Measurements from ENCODE around the gene XYLT2.

XYLT2 gene

GRCh38 chr17:50381920-50382319, 36.0 kb downstream of the XYLT2 start:
- H3K27me3 ChIP-seq, result no peaks in the 10 kb centered on the region
- no peak overlapping the region for H3K27ac ChIP-seq
- H3K9me3 ChIP-seq, result no peaks in the 10 kb centered on the region
- H3K36me3 ChIP-seq, result peaks cover 83% of the 10 kb centered on the region
- TF ChIP-seq CTCF (IDR thresholded peaks at IDR 0.05), result no peak
- H3K4me3 ChIP-seq (ENCODE audit: low read depth in 1 of 2, low read length in 1 of 2), result no peak overlapping the region
- no peaks in the 10 kb centered on the region for H3K4me1 ChIP-seq (ENCODE audit: control insufficient read depth in 1 of 2, insufficient read depth in 1 of 2, low read depth in 1 of 2, low read length in 1 of 2)

GRCh38 chr17:50382931-50383330, 37.0 kb downstream of the XYLT2 start:
- H3K27me3 ChIP-seq, result no peaks in the 10 kb centered on the region
- H3K36me3 ChIP-seq, result peaks cover 93% of the 10 kb centered on the region
- H3K27ac ChIP-seq, result no peak overlapping the region
- no peak overlapping the region for H3K4me3 ChIP-seq (ENCODE audit: low read depth in 1 of 2, low read length in 1 of 2)
- H3K4me1 ChIP-seq (ENCODE audit: control insufficient read depth in 1 of 2, insufficient read depth in 1 of 2, low read depth in 1 of 2, low read length in 1 of 2), result no peaks in the 10 kb centered on the region
- no peak for TF ChIP-seq CTCF (IDR thresholded peaks at IDR 0.05)
- no peaks in the 10 kb centered on the region for H3K9me3 ChIP-seq

- Histone ChIP-seq H3K36me3 (peaks cover 98% of the 10 kb centered on the region), H3K4me1 (ENCODE audit: control insufficient read depth in 1 of 2, insufficient read depth in 1 of 2, low read depth in 1 of 2, low read length in 1 of 2) (no peaks in the 10 kb centered on the region), H3K27me3 (no peaks in the 10 kb centered on the region), H3K27ac (no peak overlapping the region), H3K4me3 (ENCODE audit: low read depth in 1 of 2, low read length in 1 of 2) (no peak overlapping the region), H3K9me3 (no peaks in the 10 kb centered on the region)
- no peak for TF ChIP-seq CTCF (IDR thresholded peaks at IDR 0.05)
These were observed 40.6 kb downstream of the XYLT2 start for GRCh38 chr17:50386510-50386909.

- no peak overlapping the region for H3K4me3 ChIP-seq (ENCODE audit: low read depth in 1 of 2, low read length in 1 of 2)
- no peaks in the 10 kb centered on the region for H3K27me3 ChIP-seq
- H3K36me3 ChIP-seq, result peaks cover 98% of the 10 kb centered on the region
- H3K27ac ChIP-seq, result no peak overlapping the region
- H3K9me3 ChIP-seq, result no peaks in the 10 kb centered on the region
- TF ChIP-seq CTCF (IDR thresholded peaks at IDR 0.05), result no peak
- no peaks in the 10 kb centered on the region for H3K4me1 ChIP-seq (ENCODE audit: control insufficient read depth in 1 of 2, insufficient read depth in 1 of 2, low read depth in 1 of 2, low read length in 1 of 2)
These were observed 42.8 kb downstream of the XYLT2 start for GRCh38 chr17:50388728-50389127.

GRCh38 chr17:50389534-50389933, 43.6 kb downstream of the XYLT2 start:
- TF ChIP-seq CTCF (IDR thresholded peaks at IDR 0.05), result no peak

GRCh38 chr17:50392621-50393020, 46.7 kb downstream of the XYLT2 start:
- H3K27ac ChIP-seq, result no peak overlapping the region
- H3K9me3 ChIP-seq, result no peaks in the 10 kb centered on the region
- H3K4me1 ChIP-seq (ENCODE audit: control insufficient read depth in 1 of 2, insufficient read depth in 1 of 2, low read depth in 1 of 2, low read length in 1 of 2), result peaks cover 16 to 18% of the 10 kb centered on the region in 2 experiments
- no peak for TF ChIP-seq CTCF (IDR thresholded peaks at IDR 0.05)
- H3K36me3 ChIP-seq, result peaks cover 70% of the 10 kb centered on the region
- H3K27me3 ChIP-seq, result no peaks in the 10 kb centered on the region
- no peak overlapping the region for H3K4me3 ChIP-seq (ENCODE audit: low read depth in 1 of 2, low read length in 1 of 2)

More at GRCh38 chr17:50389534-50389933, 43.6 kb downstream of the XYLT2 start:
- Histone ChIP-seq H3K4me3 (ENCODE audit: low read depth in 1 of 2, low read length in 1 of 2) (no peak overlapping the region), H3K36me3 (peaks cover 98% of the 10 kb centered on the region), H3K4me1 (ENCODE audit: control insufficient read depth in 1 of 2, insufficient read depth in 1 of 2, low read depth in 1 of 2, low read length in 1 of 2) (no peaks in the 10 kb centered on the region), H3K27me3 (no peaks in the 10 kb centered on the region), H3K9me3 (no peaks in the 10 kb centered on the region), H3K27ac (no peak overlapping the region)

Data from neutrophil (primary cell).